CD4-positive, alpha-beta T cell treated with Interleukin-12 subunit alpha and Interleukin-12 subunit beta, for 1 hour (primary cell): ENCODE measurements around the gene CWC27.
A peak's percentile ranks its signal among the peaks of the same experiment; 100 is the strongest.

Source experiments
- DNase-seq: peaks from one replicate; pipeline ENCODE4 v3.0.0-alpha.2; 2020

Gene CWC27

GRCh38 chr5:64768358-64769312 lies at the start of gene CWC27, which contains the start of gene SREK1IP1:
Gene CWC27, plus strand, starts transcription at chr5:64768930. Its CDS starts 217 bp downstream, at chr5:64769147.
Gene SREK1IP1, minus strand, starts transcription at chr5:64768691. Its CDS starts 174 bp downstream, at chr5:64768517.
- DNase-seq, result peak; percentile 87

DNA sequence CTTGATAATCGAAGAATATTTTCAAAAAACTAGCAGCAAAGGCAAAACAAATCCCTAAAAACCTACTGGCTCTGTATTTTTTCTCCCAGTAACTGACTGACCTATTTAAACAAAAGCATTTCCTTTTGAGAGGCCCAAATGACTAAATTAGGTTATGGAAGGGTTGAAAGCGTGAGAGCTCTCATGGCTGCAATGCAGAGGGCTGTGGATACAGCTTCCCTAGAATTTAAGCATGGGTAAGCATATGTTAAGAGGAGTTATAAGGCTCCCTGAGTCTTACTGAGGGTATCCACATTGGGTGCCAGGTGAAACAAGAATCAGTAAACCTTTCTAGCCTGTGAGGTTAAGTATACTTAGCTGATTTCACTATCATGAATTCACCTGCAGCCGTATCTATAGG lies 46.1 kb upstream of the CWC27 start:
- DNase-seq, result no peak

DNA sequence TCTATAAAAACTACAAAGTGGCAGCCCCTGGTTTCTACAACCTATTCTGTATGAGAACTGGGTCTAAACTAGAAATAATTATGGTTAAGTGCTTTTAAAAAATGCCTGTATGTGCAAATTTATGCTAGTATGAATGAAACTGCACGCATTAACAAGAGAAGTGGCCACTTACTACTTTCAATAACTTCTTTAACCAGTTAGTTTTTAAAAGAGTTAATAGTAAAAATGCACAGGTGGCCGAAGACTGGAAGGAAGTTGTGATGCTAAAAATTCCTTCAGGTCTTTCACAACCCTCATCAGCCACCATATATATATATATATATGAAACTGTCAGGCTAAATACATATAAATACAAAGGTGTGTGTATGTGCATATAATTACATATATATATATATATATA lies 41.6 kb upstream of the CWC27 start:
- no peak for DNase-seq

DNA sequence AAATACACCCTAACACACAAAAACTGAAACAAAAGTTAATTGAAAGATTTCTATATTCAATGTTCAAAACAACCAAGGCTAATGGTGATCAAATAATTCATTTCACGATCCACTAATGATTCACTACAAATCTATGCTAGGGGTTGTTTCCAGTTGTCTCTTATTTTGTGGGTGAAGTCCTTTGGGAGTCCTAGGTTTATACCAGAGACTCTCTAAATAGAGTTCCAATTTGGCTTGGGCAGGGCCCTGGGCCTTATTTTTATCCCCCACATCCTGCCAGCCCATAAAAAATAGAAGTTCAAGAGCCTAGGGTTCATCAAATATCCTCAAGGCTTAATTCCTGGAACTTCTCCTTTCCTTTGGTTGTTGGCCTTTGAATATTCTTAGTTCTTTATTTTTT lies 26.3 kb upstream of the CWC27 start:
- DNase-seq, result no peak

DNA sequence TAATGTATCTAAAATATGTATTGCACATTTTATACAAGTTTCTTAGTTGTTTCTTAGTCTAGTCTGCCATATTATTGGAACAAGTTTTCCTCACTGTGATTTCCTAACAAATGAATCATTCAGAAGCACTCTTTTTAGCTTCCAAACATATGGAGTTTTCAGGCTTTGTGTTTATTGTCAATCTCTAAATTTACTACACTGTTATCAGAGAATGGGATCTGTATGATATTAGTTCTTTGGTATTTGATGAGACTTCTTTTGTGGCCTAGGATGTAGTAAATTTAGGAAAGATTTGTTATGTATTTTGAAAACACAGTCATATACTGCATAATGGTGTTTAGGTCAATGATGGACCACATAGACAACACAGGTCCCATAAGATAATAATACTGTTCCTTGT lies 25.9 kb upstream of the CWC27 start:
- DNase-seq, result no peak

- DNase-seq, result no peak
Measured at GRCh38 chr5:64744914-64745313, 23.8 kb upstream of the CWC27 start.

- DNase-seq, result no peak
Measured at GRCh38 chr5:64746446-64746845, 22.3 kb upstream of the CWC27 start.

- DNase-seq, result no peak
Measured at GRCh38 chr5:64749385-64749784, 19.3 kb upstream of the CWC27 start.

DNA sequence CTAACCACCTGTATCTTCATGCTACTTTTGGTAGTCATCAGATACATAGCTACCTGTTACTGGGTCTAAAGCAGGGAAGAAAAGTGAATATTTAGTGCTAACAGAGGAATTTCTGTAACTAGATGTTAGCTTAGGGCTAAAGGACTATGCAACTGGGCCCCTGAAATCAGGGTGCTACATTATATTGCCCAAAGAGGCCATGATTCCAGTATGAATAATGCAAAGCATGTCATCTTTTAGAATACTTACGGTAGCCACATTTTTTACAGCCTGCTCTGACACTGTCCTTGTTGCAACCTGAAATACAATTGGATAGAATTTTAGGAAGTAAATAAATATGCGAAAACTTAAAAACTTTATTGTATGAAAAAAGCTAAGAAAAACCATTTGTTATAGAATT lies 14.7 kb upstream of the CWC27 start:
- no peak for DNase-seq

DNA sequence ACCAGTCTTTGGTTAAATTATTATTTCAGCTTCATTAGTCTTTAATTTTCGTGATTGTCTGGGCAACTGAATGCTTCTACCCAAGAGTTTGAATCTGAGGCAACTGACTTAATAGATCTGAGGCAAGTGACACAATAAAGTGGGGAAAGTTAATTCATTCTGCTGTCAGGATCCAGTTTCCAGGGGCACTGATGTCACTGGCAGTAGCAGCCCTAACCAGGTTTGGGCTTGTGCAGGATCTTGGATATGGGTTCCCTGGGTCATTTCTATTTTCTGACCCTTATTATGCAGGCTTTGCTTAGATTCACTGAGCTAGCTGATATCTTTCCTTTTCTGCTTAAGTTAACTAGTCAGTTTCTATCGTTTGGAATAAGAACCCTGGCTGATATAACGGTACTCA lies 9.8 kb upstream of the CWC27 start:
- DNase-seq, result no peak

- DNase-seq, result no peak
Measured at GRCh38 chr5:64759960-64760660, 8.6 kb upstream of the CWC27 start.

DNA sequence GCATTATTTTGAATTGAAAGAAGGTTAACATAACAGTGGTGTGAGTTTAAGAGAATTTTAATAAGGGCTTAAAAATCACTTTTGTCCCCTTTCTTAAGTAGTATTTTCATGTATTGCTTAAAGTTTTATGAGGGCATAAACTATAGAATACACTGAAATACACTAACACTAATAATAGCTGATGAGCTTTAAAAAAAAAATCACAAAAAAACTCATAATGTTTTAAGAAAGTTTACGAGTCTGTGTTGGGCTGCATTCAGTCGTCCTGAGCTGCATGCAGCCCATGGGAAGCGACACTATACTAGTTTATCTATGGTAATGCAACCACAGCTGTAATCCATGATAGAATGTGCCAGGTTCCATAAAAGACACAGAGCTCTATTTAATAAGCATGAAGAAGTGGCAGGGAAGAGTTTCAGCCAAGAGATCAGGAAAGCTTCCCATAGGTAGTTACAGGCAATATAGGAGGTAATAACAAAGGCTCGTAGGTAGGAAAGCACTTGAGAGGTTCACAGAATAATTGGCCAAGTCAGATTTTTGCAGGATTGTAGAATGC lies 4.7 kb upstream of the CWC27 start:
- DNase-seq, result no peak

GRCh38 chr5:64765804-64766504 lies 2.8 kb upstream of the CWC27 start:
- no peak for DNase-seq

- DNase-seq, result no peak
Measured at GRCh38 chr5:64766941-64767340, 1.8 kb upstream of the CWC27 start.

- no peak for DNase-seq
Measured at GRCh38 chr5:64767959-64768357, 772 bp upstream of the CWC27 start.

- DNase-seq, result no peak
Measured at GRCh38 chr5:64769855-64770254, 1.1 kb downstream of the CWC27 start.

DNA sequence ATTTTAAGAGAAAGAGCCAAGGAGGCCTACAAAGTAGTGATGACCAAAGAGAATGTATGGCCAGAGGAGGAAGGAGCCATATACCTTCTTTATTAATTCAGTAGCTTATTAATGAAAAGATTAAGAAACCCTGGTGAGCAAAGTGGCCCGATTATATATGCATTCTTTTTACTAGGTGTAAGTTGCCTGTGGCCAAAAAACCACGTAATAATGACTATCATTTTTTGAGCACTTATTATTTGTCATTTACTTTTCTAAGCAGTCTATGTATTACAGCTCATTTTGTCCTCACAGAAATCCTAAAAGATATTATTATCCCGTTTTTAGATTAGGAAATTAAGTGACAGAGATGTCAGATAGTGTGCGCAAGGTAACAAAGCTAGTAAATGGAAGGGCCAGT lies 3.0 kb downstream of the CWC27 start:
- no peak for DNase-seq

- no peak for DNase-seq
Measured at GRCh38 chr5:64773533-64773932, 4.8 kb downstream of the CWC27 start.

- no peak for DNase-seq
Measured at GRCh38 chr5:64775291-64775690, 6.6 kb downstream of the CWC27 start.

GRCh38 chr5:64784451-64785025 lies 15.8 kb downstream of the CWC27 start:
- DNase-seq, result peak; percentile 76

DNA sequence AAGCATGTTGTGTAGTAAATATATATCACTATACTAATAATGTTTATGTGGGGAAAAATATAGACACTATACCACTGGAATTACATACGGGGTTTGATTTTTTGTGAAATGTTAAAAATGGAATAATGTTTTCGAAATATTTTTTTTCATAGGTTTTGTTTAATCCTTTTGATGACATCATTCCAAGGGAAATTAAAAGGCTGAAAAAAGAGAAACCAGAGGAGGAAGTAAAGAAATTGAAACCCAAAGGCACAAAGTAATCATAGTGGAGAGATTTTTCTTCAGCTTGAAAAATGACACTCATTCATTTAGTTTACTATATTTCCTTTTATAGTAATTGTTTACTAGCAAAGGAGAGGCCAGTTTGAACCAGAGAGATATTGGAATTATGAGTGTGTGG lies 17.6 kb downstream of the CWC27 start:
- DNase-seq, result no peak

- DNase-seq, result no peak
Measured at GRCh38 chr5:64788156-64788555, 19.4 kb downstream of the CWC27 start.

DNA sequence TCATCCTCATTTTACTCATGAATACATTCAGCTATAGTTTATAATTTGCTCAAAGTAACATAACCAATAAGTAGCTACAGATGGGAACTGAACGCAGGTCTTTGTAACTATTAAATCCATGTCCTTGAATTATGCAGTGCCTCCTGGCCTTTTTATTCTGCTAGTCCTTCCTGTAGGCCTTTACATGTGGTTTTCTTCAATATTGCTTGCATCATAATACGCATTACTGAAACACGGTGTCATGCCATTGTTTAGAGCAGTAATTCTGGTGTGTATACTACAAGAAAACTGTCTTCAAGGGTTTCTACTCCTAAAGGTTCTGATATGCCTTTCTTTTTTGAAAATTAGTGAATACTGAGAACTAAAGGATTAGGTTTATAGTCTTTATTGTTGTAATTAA lies 20.7 kb downstream of the CWC27 start:
- DNase-seq, result no peak
